CD14-positive monocyte (primary cell): ENCODE data around the gene SMYD3. TPM values are rescaled to one million over a fixed set of nuclear protein-coding genes. Genes with fewer than 3 reads are reported as not detected.

ENCODE experiments used
- DNase-seq, 3 donors: peaks; one replicate each; pipeline ENCODE4 v3.0.0-alpha.2; 2011 to 2022
- H2AFZ ChIP-seq: 2 replicates; pipeline ENCODE4 v1.6.0; 2012; ENCODE audit warnings: mild to moderate bottlenecking, low read depth, low read length, inconsistent platforms; ENCODE audit not compliant: insufficient read depth, poor library complexity, severe bottlenecking
- H3K27ac ChIP-seq, 2 donors: 1 replicate in 1 of 2; 2 replicates in 1 of 2; pipeline ENCODE4 v1.5.1; 2012 to 2013; ENCODE audit warnings: low read length in 2 of 2, control low read depth in 1 of 2, inconsistent platforms in 1 of 2, low read depth in 1 of 2, mild to moderate bottlenecking in 1 of 2
- H3K27me3 ChIP-seq, 2 donors: one replicate each; pipeline versions ENCODE4 v1.6.0 to v1.6.1; 2011 to 2013; ENCODE audit warnings: low read length in 2 of 2; ENCODE audit not compliant: control insufficient read depth in 2 of 2, insufficient read depth in 2 of 2
- H3K36me3 ChIP-seq, 2 donors: replicated peaks in 1 of 2; 1 replicate in 1 of 2; 2 replicates in 1 of 2; pipeline versions ENCODE4 v1.5.1 to v1.6.1; 2012 to 2013; ENCODE audit warnings: low read length in 2 of 2, control low read depth in 1 of 2, inconsistent platforms in 1 of 2, mild to moderate bottlenecking in 1 of 2; ENCODE audit not compliant: insufficient read depth in 2 of 2, control insufficient read depth in 1 of 2
- H3K4me1 ChIP-seq, 2 donors: 1 replicate in 1 of 2; 2 replicates in 1 of 2; pipeline versions ENCODE4 v1.5.1 to v1.6.1; 2012 to 2013; ENCODE audit warnings: low read length in 2 of 2, control low read depth in 1 of 2, inconsistent platforms in 1 of 2, mild to moderate bottlenecking in 1 of 2, moderate library complexity in 1 of 2; ENCODE audit not compliant: insufficient read depth in 2 of 2, control insufficient read depth in 1 of 2
- H3K4me2 ChIP-seq: replicated peaks from 2 replicates; pipeline ENCODE3; 2012; ENCODE audit warnings: low read length, moderate library complexity, mild to moderate bottlenecking; ENCODE audit not compliant: poor library complexity, severe bottlenecking; ENCODE audit errors: extremely low read depth
- H3K4me3 ChIP-seq, 3 experiments: fragments of 200-600 bp in 1 of 3; sonication (generic) in 1 of 3; replicated peaks in 1 of 3; 1 replicate in 2 of 3; 2 replicates in 1 of 3; pipeline ENCODE4 v1.5.1; 2011 to 2013; ENCODE audit warnings: low read length in 3 of 3, mild to moderate bottlenecking in 3 of 3, control low read depth in 2 of 3, low read depth in 2 of 3, inconsistent platforms in 1 of 3, moderate library complexity in 1 of 3
- H3K79me2 ChIP-seq: 2 replicates; pipeline ENCODE4 v1.6.0; 2012; ENCODE audit warnings: mild to moderate bottlenecking, control low read depth, inconsistent platforms, low read length, moderate library complexity; ENCODE audit not compliant: insufficient read depth
- H3K9ac ChIP-seq: 2 replicates; pipeline ENCODE4 v1.6.0; 2017; ENCODE audit warnings: low read length, mild to moderate bottlenecking; ENCODE audit not compliant: insufficient read depth, poor library complexity, severe bottlenecking
- H3K9me3 ChIP-seq, 2 donors: replicated peaks in 1 of 2; 1 replicate in 1 of 2; 2 replicates in 1 of 2; pipeline versions ENCODE4 v1.5.1 to v1.6.1; 2012 to 2013; ENCODE audit warnings: low read length in 2 of 2, control low read depth in 1 of 2; ENCODE audit not compliant: control insufficient read depth in 1 of 2, insufficient read depth in 1 of 2
- H4K20me1 ChIP-seq: 2 replicates; pipeline ENCODE4 v1.6.0; 2012; ENCODE audit warnings: mild to moderate bottlenecking, low read length, control low read depth, moderate library complexity; ENCODE audit not compliant: insufficient read depth
- H3K27ac Mint-ChIP-seq, 7 donors: one replicate each; pipeline ENCODE4 v1.8.0; 2020; ENCODE audit warnings: mild to moderate bottlenecking in 7 of 7, mixed read lengths in 7 of 7, moderate library complexity in 6 of 7, inconsistent platforms in 2 of 7
- H3K27me3 Mint-ChIP-seq, 3 donors: one replicate each; pipeline ENCODE4 v1.8.0; 2021 to 2022; ENCODE audit warnings: low read depth in 3 of 3, mild to moderate bottlenecking in 3 of 3, mixed read lengths in 3 of 3, moderate library complexity in 3 of 3, inconsistent platforms in 1 of 3
- H3K36me3 Mint-ChIP-seq, 2 donors: one replicate each; pipeline ENCODE4 v1.8.0; 2020; ENCODE audit warnings: mixed read lengths in 2 of 2, inconsistent platforms in 1 of 2, mild to moderate bottlenecking in 1 of 2
- H3K4me1 Mint-ChIP-seq: one replicate; pipeline ENCODE4 v1.8.0; 2020; ENCODE audit warnings: mild to moderate bottlenecking, mixed read lengths
- H3K4me3 Mint-ChIP-seq, 2 donors: one replicate each; pipeline ENCODE4 v1.8.0; 2020; ENCODE audit warnings: mild to moderate bottlenecking in 2 of 2, mixed read lengths in 2 of 2, moderate library complexity in 1 of 2
- H3K9me3 Mint-ChIP-seq, 7 donors: one replicate each; pipeline ENCODE4 v1.8.0; 2020 to 2022; ENCODE audit warnings: mixed read lengths in 7 of 7, mild to moderate bottlenecking in 6 of 7, moderate library complexity in 6 of 7, inconsistent platforms in 2 of 7
- CTCF ChIP-seq: fragments of 200-600 bp; IDR thresholded peaks from one replicate; pipeline ENCODE4 v1.8.0; 2022; ENCODE audit warnings: antibody characterized with exemption, mild to moderate bottlenecking
- WGBS: methylation state at CpG from one replicate; pipeline ENCODE4 v1.1.5; 2013; ENCODE audit warnings: missing lambda C conversion rate; ENCODE audit not compliant: insufficient coverage; 5-methylcytosine and 5-hydroxymethylcytosine counted together
- intact Hi-C, 2 donors: fragments of 100-400 bp; cut with micrococcal nuclease; formaldehyde crosslinking; loops; one replicate each; pipeline versions ENCODE4 v1.15.0 to v1.15.1; 2023
- polyA plus RNA-seq, 3 donors: library from polyadenylated mRNA; depleted of rRNA in 1 of 3; unstranded in 2 of 3; stranded (reverse) in 1 of 3; fragments of 300-500 nt in 2 of 3; fragments of >200 nt in 1 of 3; fragmentation: Illumina TruSeq in 2 of 3; gene quantifications; 1 replicate in 2 of 3; 2 replicates in 1 of 3; pipeline ENCODE4 v1.2.3, GENCODE V29; 2012 to 2021

The SMYD3 gene
- polyA plus RNA-seq, 3 donors, result 2.7 to 8.4 (median 4.0) TPM

- Histone ChIP-seq H2AFZ (peak overlapping the region; percentile 97), H3K4me1 (peaks cover 9 to 15% of the 10 kb centered on the region in 2 donors), H3K36me3 (no peaks in the 10 kb centered on the region), H3K79me2 (no peaks in the 10 kb centered on the region), H3K4me3 (no peak overlapping the region), H3K27me3 (no peaks in the 10 kb centered on the region), H3K9ac (no peak overlapping the region), H3K4me2 (no peak overlapping the region), H4K20me1 (no peaks in the 10 kb centered on the region), H3K27ac (no peak overlapping the region), H3K9me3 (peaks cover 17 to 23% of the 10 kb centered on the region in 2 donors)
- no peak for TF ChIP-seq CTCF
- Mint-ChIP-seq H3K9me3 (peaks cover 13 to 18% (median 16%) of the 10 kb centered on the region in 7 donors), H3K36me3 (peaks cover 0 to 2% of the 10 kb centered on the region in 2 donors), H3K4me3 (no peak overlapping the region), H3K27ac (no peak overlapping the region), H3K4me1 (peaks cover 15% of the 10 kb centered on the region), H3K27me3 (peaks cover 4 to 9% (median 6%) of the 10 kb centered on the region in 3 donors)
- DNase-seq, result no peak
- intact Hi-C loops, result loop anchor here (10.0 kb wide), 3 partner anchors 106 to 236 kb away; no protein-coding TSS in a partner anchor
- 96% methylated on average over 24 of the region's 26 CpGs for WGBS
These were observed 2.0 kb upstream of the SMYD3 start for GRCh38 chr1:246508897-246509688.

- H3K27me3 Mint-ChIP-seq, result peaks cover 4 to 7% (median 6%) of the 10 kb centered on the region in 3 donors
- Histone ChIP-seq H3K4me1 (peaks cover 9 to 15% of the 10 kb centered on the region in 2 donors), H3K36me3 (no peaks in the 10 kb centered on the region), H3K4me3 (peak overlapping the region; percentile 73 to 88 (median 73)), H3K9ac (peak overlapping the region; percentile 60), H3K27ac (no peak overlapping the region), H3K4me2 (peak overlapping the region; percentile 90), H4K20me1 (no peaks in the 10 kb centered on the region), H2AFZ (peak overlapping the region; percentile 97), H3K79me2 (no peaks in the 10 kb centered on the region), H3K9me3 (no peaks in the 10 kb centered on the region), H3K27me3 (no peaks in the 10 kb centered on the region)
- peak overlapping the region; percentile 93 to 98 for H3K4me3 Mint-ChIP-seq
- 3% methylated on average over 9 of the region's 9 CpGs for WGBS
- DNase-seq, result no peak
- no peaks in the 10 kb centered on the region for H3K9me3 Mint-ChIP-seq
- H3K4me1 Mint-ChIP-seq, result peaks cover 15% of the 10 kb centered on the region
- TF ChIP-seq CTCF, result no peak
- intact Hi-C loops, result loop anchor here (10.0 kb wide), 3 partner anchors 108 to 238 kb away; no protein-coding TSS in a partner anchor
- H3K36me3 Mint-ChIP-seq, result peaks cover 0 to 3% of the 10 kb centered on the region in 2 donors
- H3K27ac Mint-ChIP-seq, result peak overlapping the region in 2 of 7 donors; percentile 16 to 47
These were observed 759 bp downstream of the SMYD3 start for GRCh38 chr1:246506367-246506673.
